GM11168 (cell line): ENCODE results near the gene CACNG6.
"Not testable (repeated sequence)": the region's sequence is repeated elsewhere in the genome, so short reads cannot be mapped to it uniquely, and the experiment has no call there.

Experiments
- in situ Hi-C: fragments of 300-500 bp; cut with MboI; formaldehyde crosslinking; loops from one replicate; pipeline ENCODE4 v1.12.0; 2022; ENCODE audit warnings: low sequenced_read_pairs; ENCODE audit not compliant: unreplicated experiment

CACNG6 gene, protein sequence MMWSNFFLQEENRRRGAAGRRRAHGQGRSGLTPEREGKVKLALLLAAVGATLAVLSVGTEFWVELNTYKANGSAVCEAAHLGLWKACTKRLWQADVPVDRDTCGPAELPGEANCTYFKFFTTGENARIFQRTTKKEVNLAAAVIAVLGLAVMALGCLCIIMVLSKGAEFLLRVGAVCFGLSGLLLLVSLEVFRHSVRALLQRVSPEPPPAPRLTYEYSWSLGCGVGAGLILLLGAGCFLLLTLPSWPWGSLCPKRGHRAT

DNA sequence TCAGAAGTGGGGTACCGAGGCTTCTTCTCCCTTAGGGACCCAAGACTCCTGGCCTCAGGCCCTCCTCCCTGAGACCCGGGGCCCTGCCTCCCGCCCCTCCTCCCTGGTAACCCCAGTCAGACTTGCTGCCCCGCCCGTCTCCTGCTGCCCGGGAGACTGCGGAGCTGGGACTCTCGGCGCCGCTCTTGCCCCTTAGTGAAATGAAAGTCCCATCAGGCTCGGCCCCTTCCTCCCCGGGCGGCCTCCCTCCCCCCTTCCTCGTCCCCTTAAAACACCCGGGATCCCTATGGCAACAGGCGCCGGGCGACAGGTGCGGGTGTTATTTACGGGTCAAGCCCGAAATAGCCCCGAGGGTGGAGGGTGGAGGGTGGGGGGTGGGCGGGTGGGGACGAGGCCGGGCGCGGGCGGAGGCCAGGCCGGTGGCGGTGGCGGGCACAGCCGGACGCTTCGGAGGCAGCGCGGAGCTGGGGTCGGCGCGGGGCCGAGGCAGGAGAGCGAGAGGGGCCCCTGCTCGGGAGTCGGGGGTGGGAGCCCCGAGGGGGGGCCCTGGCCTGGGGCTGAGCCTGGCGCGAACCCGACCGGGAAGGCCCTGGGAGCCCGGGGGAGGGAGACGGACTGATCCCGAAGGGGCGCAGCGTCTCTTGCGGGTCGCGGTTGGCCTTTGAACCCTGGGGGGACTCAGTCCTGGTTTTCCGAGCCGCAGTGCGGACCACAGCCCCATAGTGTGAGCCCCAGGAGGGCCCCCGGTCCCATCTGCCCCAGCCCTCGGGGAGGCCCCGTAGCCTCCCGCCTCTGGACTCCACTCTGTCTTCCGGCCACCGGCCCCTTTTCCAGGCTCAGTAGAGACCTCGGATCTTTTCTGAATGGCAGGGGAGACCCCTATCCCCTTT lies at the start of gene CACNG6:
CACNG6 (plus strand) TSS at position 414 of the 890 bp plus-strand sequence. CDS start 1,241 bp downstream, outside the sequence.
- in situ Hi-C loops = no loop called here

DNA sequence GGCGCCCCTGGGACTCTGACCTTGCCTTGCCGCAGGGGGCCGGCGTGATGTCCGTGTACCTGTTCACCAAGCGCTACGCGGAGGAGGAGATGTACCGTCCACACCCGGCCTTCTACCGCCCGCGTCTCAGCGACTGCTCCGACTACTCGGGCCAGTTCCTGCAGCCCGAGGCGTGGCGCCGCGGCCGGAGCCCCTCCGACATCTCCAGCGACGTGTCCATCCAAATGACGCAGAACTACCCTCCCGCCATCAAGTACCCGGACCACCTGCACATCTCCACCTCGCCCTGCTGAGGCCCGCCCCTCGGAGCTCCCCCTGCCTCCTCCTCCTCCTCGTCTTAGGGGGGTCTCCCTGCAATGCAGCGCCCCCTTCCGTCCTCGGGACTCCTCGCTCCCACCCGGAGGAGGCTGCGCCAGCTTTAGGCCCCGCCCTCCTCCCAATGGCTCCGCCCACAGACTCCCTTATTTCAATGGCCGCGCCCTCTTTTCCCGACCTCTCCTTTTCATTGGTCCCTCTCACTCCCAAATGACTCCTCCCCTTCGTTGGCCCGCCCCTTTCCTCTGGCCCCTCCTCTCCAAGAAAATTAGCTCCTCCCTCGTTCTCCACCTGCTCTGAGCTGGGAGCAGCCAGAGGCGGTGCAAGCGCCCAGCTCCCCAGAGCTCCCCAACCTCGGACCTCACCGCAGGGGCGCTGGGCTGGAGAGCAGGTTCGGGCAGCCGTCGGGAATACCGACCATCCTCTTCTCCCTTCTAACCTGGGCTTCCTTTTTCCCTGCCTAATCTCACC lies 49.2 kb upstream of the CACNG6 start:
- in situ Hi-C loops = no loop called here

DNA sequence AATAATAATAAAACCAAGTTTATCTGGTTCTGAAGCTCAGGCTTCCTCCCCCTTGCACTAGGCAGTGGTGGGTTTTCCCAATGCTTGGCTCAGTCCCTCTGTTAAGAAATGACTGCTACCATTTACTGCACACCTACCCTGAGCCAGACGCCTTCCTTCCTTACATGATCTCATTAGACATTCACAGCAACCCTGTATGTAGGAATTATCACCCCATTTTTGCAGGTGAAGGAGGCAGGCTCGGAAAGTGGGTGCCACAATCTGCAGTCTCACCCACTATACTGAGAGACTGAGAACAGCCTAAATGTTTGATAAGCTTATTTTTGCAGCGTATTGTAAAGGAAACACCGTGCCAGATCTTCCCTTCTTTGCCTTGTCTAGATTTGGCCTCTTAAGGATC lies 47.0 kb upstream of the CACNG6 start:
- in situ Hi-C loops = no loop called here

DNA sequence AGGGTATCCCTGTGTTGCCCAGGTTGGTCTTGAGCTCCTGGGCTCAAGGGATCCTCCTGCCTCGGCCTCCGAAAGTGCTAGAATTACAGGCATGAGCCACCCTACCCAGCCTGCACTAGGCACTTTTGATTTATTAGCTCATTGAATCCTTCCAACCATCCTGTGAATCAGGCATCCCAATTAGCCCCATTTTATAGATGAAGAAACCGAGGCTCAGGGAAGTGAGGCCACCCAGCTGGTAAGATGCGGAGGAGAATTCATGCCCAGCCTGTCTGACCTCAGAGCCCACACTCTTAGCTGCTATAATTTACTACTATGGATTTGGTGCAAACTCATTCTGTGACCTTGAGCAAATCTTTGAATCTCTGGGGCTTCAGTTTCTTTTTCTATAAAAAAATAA lies 46.5 kb upstream of the CACNG6 start:
- in situ Hi-C loops = no loop called here

DNA sequence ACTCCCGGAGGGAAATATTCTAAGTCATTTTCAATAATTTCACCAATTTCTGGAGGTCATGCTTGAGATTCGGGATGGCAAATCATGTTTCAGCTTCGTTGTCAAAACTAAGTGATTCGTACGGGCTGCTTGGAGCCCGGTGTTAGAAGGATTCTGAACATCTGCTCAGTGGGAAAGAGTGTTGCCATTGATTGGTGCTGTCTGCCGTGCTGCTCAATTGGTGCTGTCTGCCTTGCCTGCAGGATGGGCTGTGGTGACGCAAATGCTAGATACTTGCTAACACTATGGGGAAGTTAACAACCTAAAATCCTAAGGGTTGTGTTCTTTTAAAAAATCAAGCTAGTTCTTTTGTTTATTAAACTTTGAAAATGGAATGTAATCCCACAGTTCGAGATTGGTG lies 46.0 kb upstream of the CACNG6 start:
- in situ Hi-C loops = no loop called here

DNA sequence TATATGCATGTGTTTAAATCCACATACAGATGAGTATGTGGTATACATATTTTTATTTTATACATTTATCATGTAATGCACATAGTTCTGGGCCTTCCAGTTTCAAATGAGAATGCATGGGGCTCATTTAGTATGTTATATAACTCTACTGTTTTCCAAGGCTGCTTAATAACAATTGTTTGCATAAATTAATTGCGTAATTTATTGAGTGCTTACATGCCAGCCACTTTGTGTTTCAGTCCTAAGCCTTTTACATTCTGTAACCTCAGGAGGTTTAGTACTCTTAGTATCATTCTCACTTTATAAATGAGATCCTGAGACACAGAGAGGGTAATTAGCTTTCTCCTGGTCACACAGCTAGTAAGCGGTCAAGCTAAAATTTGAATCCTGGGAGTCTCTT lies 45.4 kb upstream of the CACNG6 start:
- in situ Hi-C loops = no loop called here

DNA sequence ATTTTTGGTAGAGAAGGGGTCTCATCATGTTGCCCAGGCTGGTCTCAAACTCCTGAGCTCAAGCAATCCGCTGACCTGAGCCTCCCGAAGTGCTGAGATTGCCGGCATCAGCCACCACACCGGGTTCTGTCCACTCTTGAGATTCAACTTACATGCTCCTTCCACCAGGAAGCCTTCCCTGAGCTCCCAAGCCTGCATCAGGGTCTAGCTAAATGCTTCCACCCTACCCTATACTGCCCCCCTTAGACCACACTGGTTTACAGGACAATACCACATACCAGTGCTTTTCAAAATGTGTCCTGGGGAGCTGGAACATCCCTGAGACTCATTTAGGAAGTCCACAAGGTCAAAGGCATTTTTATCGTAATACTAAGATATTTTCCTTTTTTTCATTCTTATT lies 43.8 kb upstream of the CACNG6 start:
- in situ Hi-C loops = no loop called here

DNA sequence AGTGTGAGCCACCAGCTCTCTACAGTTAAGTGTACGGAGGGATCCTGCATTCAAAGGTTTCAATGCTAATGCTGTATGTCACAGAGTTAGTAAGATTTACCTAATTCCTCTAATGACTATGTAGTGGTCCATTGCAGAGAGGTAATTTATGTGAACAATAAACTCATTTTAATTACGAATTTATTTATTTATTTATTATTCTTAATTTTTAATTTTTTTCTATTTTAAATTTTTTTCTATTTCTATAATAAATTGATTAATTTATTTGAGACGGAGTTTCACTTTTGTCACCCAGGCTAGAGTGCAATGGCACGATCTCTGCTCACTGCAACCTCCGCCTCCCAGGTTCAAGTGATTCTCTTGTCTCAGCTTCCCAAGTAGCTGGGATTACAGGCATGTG lies 42.8 kb upstream of the CACNG6 start:
- in situ Hi-C loops = not testable (repeated sequence)

DNA sequence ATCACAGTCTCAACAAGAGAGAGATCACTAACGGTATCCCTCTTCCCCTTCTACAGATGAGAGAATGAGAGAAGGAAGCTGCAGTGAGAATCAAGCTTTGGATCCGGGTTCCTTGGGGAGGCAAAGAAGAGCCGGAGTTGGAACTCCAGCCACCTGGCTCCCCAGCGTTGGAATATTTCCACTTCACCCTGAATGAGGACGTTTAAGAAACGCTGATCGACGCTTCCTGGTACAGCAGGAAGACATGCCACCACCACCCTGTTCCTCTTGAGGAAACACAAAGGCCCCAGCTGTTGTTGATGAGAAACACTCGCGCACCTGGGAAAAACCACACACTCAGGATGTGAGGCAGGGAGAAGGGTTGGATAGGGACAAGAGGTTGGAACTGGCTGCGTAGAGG lies 40.0 kb upstream of the CACNG6 start:
- in situ Hi-C loops = no loop called here

DNA sequence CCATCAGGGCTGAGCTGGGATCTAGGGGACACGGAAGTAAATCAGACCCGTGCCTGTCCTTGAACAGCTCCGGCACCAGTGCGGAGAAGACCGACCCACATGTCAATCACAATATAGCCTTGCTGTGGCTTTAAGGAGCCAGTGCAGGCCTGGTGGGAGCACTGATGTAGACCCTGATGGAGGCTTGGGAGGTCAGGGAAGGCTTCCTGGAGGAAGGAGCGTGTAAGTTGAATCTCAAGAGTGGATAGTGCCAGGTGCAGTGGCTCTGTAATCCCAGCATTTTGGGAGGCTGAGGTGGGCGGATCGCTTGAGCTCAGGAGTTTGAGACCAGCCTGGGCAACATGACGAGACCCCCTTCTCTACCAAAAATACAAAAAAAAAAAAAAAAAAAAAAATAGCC lies 39.5 kb upstream of the CACNG6 start:
- in situ Hi-C loops = no loop called here

DNA sequence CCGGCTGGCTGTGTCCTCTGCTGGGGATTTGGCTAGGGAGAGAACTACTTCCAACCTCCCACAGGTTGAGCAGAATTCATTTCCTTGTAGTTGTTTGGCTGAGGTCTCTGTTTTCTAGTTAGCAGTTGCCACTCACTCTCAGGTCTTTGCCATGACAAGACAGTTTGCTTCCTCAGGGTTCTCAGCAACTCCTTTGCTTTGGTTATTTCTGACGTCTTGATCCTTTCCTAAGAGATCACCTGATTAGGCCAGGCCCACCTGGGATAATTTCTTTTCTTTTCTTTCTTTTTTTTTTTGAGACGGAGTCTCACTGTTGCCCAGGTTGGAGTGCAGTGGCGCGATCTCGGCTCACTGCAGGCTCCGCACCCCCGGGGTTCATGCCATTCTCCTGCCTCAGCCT lies 38.1 kb upstream of the CACNG6 start:
- in situ Hi-C loops = no loop called here

DNA sequence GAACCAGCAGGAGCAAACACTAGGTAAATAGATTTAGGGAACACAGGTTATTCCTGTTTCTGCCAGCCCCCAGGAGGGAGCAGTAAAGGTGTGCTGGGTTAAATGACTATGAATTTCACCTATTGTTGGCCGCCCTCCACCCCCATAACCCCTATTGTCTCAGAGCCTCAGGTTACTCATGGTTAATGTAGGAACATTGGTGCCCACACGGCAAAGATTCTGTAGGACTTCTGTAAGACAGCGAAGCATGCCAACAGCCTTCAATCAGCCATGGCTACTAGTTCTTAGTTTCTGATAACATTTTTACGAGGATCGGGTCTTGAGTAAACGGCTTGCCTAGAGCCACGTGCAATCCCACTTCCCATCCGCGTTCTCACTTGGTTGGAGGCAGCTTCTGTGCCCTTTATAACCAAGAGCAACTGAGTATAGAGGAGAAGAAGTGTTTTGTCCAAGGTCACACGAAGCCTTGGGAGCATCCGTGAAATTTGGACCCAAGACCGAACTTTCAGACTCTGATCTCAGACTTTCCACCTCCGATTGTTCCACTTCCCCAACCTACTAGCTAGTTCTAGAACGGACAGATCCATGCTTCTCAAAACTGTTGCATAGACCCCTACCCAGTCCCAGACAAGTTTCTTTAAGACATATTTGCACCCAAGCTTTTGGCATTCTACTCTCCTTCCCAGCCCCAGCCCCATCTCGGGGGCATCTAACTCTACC lies 33.8 kb upstream of the CACNG6 start:
- in situ Hi-C loops = no loop called here

DNA sequence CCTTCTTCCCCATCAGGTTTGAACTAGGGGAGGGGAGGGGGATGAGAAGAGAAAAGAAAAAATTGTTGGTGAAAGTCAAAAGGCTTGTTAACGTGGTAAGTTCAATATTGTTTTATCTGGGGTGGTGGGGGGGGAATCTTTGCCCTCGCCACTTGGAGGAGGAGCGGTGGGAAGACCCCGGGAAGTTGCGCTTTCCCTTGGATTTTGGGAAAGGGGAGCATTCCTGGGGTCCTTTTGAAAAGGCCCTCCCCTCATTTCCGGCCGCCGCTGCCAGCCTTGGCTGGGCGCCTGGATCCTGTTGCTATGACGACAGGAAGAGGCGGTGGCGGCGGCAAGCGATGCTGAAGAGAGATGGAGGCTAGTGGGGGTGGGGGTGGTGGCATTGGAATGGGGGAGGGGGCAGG lies 33.3 kb upstream of the CACNG6 start:
- in situ Hi-C loops = no loop called here

DNA sequence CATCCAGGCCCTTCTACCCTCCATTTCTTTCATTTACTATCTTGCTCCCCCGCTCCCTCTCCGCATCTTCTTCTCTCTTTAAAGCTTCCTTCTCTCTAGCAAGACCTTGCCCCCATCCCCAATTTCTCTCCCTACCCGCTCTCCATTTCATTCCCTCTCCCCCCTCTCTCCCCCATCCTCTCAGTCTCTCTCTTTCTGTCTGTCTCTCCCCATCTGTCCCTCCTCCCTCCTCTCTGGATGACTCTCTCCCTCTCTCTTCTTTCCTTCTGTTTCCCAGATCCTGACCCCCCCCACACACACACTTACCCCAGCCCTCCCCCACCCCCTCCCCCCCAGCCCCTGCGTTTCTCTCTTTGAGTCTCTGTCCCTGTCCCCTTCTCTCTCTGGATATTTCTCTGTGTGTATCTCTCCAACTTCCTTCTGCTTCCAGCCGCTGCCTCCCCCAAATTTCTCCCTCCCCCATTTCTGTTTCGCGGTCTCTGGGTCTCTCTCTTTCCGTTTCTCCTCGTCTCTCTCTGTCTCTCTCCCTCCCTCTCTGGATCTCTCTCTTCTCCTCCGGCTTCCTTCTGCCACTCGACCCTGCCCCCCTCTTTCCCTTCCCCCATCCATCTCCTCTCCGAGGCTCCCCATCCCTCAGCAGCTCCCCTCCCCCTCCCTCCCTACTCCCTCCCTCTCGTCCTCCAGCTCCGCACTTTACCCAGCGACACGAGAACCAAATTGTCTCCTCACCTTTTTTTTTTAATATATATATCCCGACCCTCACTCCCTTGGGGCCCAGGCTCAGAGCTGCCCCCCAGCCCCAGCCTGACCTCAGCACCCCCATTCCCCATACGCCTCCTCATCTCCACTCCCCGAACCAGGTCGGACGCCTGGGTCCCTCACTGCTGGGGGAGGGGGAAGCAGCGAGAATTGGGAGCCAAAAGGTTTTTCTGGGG lies 32.3 kb upstream of the CACNG6 start:
- in situ Hi-C loops = no loop called here

DNA sequence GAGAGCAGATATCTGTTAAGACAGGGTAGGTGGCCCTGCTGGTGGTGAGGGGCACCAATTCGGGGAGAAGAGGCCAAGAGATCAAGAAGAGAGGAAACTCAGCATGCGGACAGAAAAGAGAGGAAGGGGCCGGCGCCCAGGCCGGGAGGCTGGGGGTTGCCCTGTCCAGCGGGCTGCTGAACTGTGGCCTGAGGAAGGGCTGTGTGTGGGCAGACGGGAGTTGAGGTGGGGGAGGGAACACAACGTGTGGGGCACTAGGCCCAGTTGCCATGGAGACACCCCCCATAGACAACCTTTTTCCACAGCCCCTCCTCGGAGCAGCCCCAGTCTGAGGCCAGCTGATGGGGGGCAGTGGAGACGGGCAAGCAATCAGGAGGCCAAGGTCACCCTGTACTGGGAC lies 31.2 kb upstream of the CACNG6 start:
- in situ Hi-C loops = no loop called here

DNA sequence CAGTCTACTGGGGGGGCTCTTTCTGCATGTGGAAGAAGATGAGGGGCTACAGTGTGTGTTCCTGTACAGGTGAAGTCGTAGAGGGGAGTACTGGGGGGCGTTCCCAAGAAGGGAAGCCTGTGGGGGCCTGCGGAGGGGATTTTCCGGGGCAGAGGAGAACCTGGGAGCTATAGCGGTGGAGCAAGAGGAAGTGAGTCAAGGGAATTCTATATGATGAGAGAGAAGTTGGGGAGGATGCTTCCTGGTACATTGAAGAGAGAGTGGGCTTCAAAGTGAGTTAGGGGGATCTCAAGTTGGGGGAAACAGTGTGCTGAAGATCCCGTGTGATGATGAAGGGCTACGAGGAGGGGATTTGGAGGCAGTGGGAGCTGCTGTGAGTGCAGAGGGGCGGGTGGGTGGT lies 30.6 kb upstream of the CACNG6 start:
- in situ Hi-C loops = no loop called here

DNA sequence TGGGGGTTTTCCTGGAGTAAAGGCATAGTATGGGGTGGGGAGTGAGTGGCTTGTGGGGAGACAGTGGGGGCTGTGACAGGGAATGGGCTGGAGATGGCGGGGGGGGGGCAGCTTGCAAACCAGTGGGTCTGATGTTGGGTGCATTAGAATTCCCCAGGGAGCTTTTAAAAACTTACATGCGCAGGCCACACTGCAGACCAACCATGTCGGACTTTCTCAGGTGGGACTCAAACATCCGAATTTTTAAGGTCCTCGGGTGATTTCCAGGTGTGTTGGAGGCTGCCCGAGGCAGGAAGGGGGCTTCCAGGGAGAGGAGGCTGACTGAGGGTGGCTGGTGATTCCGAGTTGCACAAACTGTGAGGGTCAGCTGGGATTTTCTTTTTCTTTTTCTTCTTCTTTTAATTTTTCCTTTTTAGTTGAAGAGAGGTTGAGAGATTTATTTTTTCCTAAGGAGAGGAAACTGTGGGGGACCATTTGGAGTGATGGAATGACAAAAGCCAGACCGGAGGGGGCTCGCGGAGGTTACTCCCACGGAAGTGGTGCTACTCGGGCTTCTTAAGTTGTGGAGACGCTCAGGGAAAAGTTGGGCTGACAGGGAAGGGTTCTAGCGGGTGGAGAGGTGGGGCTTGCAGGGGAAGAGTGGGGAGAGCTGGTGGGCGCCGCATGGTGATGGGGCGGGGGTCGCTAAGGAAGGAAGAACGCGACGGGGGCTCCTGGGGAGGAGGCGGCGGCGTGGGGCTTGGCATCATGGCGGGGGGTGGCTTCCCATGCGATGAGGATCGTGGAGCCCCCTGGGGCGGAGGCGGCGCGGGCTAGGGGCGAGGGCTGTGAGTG lies 29.7 kb upstream of the CACNG6 start:
- in situ Hi-C loops = no loop called here

DNA sequence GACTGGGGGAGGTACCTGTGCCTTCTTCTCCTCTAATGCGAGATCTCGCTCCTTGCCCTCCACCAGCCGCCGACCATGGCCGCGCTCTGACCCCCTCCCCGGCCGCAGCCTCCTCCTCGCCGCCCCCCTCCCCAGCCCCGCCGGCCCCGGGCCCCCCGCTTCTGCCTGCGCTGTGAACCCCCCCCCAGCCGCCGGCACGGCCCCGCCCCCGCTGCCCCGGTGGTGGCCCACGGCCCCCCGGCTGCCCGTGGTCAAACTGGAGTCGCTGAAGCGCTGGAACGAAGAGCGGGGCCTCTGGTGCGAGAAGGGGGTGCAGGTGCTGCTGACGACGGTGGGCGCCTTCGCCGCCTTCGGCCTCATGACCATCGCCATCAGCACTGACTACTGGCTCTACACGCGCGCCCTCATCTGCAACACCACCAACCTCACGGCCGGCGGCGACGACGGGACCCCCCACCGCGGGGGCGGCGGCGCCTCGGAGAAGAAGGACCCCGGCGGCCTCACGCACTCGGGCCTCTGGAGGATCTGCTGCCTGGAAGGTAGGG lies 28.5 kb upstream of the CACNG6 start, which contains the start of gene CACNG8:
CACNG8 (plus strand) TSS at position 51 of the 545 bp plus-strand sequence.
- in situ Hi-C loops = no loop called here
